AG04450 (cell line): Measurements from ENCODE around the gene KIF1C. TPM values are rescaled to one million over a fixed set of nuclear protein-coding genes. Genes with fewer than 3 reads are reported as not detected.

Experiments used
- CTCF ChIA-PET: fragments of 300-600, 350-600 bp; formaldehyde crosslinking; extraction: SDS; loops from one replicate; lab custom pipeline; 2022; ENCODE audit warnings: antibody characterized with exemption, inconsistent platforms; lab: Charles Lee
- POLR2A ChIA-PET: fragments of 350-600 bp; formaldehyde crosslinking; extraction: SDS; loops from one replicate; lab custom pipeline; 2021; ENCODE audit warnings: antibody characterized with exemption, inconsistent platforms; lab: Yijun Ruan, JAX
- DNase-seq: peaks from one replicate; pipeline ENCODE4 v3.0.0-alpha.2; 2011; ENCODE audit warnings: low read depth, low spot score
- H3K27ac ChIP-seq: one replicate; pipeline ENCODE4 v1.5.1; 2012; ENCODE audit warnings: low read depth, low read length, control low read depth
- H3K27me3 ChIP-seq: one replicate; pipeline ENCODE4 v1.6.0; 2012; ENCODE audit warnings: low read length; ENCODE audit not compliant: control insufficient read depth, insufficient read depth
- H3K4me3 ChIP-seq: 2 replicates; pipeline ENCODE4 v1.5.1; 2011; ENCODE audit warnings: mild to moderate bottlenecking, low read depth, low read length, control low read depth
- H3K9me3 ChIP-seq: 2 replicates; pipeline ENCODE4 v1.5.1; 2012; ENCODE audit warnings: low read length; ENCODE audit not compliant: control insufficient read depth, insufficient read depth
- polyA plus RNA-seq: library from polyadenylated mRNA; depleted of rRNA; stranded (reverse); fragments of >200 nt; gene quantifications from 2 replicates; pipeline ENCODE4 v1.2.3, GENCODE V29; 2011
- TF ChIP-seq, protein P1 (sequence below): IDR thresholded peaks from 2 replicates; pipeline ENCODE4 v1.5.1; 2011; ENCODE audit warnings: low read depth, low read length, control low read depth, inconsistent platforms

KIF1C gene
- polyA plus RNA-seq, 1 experiment: 49.8 TPM

DNA sequence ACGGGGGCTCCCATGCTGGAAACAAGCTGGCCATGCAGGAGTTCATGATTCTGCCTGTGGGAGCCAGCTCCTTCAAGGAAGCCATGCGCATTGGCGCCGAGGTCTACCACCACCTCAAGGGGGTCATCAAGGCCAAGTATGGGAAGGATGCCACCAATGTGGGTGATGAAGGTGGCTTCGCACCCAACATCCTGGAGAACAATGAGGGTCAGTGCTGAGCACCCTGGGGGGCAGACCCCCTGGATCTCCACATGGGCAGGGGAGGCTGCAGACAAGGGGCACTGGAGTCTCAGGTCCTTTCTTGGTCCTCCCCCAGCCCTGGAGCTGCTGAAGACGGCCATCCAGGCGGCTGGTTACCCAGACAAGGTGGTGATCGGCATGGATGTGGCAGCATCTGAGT, 42.7 kb upstream of the KIF1C start:
- no peaks in the 10 kb centered on the region for H3K27me3 ChIP-seq
- TF ChIP-seq, protein P1, sequence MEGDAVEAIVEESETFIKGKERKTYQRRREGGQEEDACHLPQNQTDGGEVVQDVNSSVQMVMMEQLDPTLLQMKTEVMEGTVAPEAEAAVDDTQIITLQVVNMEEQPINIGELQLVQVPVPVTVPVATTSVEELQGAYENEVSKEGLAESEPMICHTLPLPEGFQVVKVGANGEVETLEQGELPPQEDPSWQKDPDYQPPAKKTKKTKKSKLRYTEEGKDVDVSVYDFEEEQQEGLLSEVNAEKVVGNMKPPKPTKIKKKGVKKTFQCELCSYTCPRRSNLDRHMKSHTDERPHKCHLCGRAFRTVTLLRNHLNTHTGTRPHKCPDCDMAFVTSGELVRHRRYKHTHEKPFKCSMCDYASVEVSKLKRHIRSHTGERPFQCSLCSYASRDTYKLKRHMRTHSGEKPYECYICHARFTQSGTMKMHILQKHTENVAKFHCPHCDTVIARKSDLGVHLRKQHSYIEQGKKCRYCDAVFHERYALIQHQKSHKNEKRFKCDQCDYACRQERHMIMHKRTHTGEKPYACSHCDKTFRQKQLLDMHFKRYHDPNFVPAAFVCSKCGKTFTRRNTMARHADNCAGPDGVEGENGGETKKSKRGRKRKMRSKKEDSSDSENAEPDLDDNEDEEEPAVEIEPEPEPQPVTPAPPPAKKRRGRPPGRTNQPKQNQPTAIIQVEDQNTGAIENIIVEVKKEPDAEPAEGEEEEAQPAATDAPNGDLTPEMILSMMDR: no peak
- no peak for DNase-seq
- no peaks in the 10 kb centered on the region for H3K9me3 ChIP-seq
- CTCF ChIA-PET: interaction anchor here (1.6 kb wide), 1 partner anchor 47 kb away, joined by 5 read pairs; no protein-coding TSS in a partner anchor
- POLR2A ChIA-PET: no interaction called here
- no peak overlapping the region for H3K4me3 ChIP-seq
- no peak overlapping the region for H3K27ac ChIP-seq

DNA sequence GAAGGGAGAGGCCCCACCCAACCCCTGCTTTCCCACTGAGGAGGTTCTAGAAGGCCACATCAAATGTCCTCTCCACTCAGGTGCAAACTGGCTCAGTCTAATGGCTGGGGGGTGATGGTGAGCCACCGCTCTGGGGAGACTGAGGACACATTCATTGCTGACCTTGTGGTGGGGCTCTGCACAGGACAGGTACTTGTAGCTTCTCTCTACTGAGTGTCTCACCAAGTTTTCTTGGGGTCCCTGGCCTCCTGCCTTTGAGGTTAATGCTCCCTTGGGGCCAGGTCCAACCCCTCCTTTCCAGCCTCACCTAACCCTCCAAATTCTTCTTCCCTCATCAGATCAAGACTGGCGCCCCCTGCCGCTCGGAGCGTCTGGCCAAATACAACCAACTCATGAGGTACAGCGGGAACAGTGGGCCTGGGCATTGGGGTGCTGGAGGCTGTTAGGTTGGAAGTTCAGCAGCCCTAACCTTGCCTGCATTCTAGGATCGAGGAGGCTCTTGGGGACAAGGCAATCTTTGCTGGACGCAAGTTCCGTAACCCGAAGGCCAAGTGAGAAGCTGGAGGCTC, 41.2 kb upstream of the KIF1C start:
- Histone ChIP-seq H3K9me3 (no peaks in the 10 kb centered on the region), H3K4me3 (no peak overlapping the region), H3K27ac (no peak overlapping the region), H3K27me3 (no peaks in the 10 kb centered on the region)
- no peak for DNase-seq
- TF ChIP-seq, protein P1: peak; percentile 6; the same call in 1 of the 2 replicates
- POLR2A ChIA-PET: interaction anchor here (2.1 kb wide), 1 partner anchor 10 kb away, joined by 25 read pairs; no protein-coding TSS in a partner anchor
- CTCF ChIA-PET: no interaction called here

DNA sequence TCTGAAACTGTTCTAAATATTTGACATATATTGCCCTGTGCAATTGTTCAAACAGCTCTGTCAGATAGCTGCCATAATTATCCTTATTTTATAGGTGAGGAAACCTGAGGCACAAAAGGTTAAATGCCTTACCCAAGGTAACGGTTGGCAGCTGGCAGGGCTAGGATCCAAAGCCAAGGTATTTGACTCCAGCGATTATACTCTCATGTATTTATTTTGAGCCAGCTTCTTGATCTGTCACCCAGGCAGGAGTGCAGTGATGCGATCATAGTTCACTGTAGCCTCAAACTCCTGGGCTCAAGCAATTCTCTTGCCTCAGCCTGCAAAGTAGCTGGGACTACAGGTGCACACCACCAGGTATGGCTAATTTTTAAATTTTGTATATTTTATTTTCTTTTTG, 39.6 kb upstream of the KIF1C start:
- TF ChIP-seq, protein P1: no peak
- Histone ChIP-seq H3K27ac (no peak overlapping the region), H3K27me3 (no peaks in the 10 kb centered on the region), H3K4me3 (no peak overlapping the region), H3K9me3 (no peaks in the 10 kb centered on the region)
- CTCF ChIA-PET: interaction anchor here (0.8 kb wide), 1 partner anchor 15 kb away, joined by 3 read pairs; no protein-coding TSS in a partner anchor
- DNase-seq: no peak
- POLR2A ChIA-PET: interaction anchor here (2.1 kb wide), 1 partner anchor 8 kb away, joined by 25 read pairs; no protein-coding TSS in a partner anchor

DNA sequence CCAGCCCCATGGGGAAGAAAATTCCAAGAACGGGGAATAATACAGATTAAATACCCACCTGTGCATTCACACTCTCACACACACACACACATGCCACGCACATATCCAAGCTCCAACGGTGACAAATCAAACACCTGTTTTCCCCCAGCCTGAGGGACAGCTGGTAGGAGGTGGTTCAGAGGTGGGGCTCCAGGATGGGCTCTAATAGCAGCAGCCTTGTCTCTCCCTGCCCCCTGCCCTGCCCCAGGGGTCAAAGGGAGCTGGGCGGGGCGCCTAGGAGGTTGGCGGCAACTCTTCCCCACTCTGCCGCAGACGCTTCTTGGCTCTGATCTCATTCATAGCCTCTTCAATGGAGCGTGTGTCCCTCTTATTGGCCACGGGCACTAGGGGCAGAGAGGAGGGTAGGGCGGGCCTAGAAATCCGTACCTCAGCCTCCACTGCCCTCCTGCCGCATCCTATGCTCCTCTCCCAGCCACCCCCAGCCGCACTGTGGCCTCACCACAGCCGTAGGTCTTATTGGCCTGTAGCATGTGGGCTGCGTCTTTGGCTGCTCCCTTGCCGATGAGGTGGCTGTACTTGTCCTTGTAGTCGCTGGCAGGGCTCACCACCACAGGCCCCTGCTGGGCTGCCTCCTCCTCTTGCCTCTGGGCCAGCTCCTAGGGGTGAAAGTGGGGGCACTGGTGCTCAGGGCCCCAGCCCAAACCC, 38.3 kb upstream of the KIF1C start:
- CTCF ChIA-PET: no interaction called here

More for the DNA sequence above, 38.3 kb upstream of the KIF1C start:
- Histone ChIP-seq H3K9me3 (no peaks in the 10 kb centered on the region), H3K27ac (no peak overlapping the region), H3K4me3 (no peak overlapping the region), H3K27me3 (no peaks in the 10 kb centered on the region)
- POLR2A ChIA-PET: no interaction called here
- TF ChIP-seq, protein P1: no peak
- DNase-seq: no peak
